WI38 (cell line): ENCODE measurements around the gene SPOCK3.

Source experiments
- H3K4me3 ChIP-seq: 2 replicates; pipeline ENCODE4 v1.5.1; 2011; ENCODE audit warnings: low read depth, mild to moderate bottlenecking, control low read depth, low read length
- CTCF ChIP-seq: IDR thresholded peaks from 2 replicates; pipeline ENCODE4 v1.5.1; 2012; ENCODE audit warnings: low read depth, mild to moderate bottlenecking, control low read depth, low read length

The SPOCK3 gene

GRCh38 chr4:167176723-167177367 lies 57.4 kb downstream of the SPOCK3 start:
- no peak overlapping the region for H3K4me3 ChIP-seq
- TF ChIP-seq CTCF: no peak

- no peak overlapping the region for H3K4me3 ChIP-seq
- no peak for TF ChIP-seq CTCF
Observed at GRCh38 chr4:167171928-167172327, 62.4 kb downstream of the SPOCK3 start.

GRCh38 chr4:167168611-167169010 lies 65.7 kb downstream of the SPOCK3 start:
- H3K4me3 ChIP-seq: no peak overlapping the region
- no peak for TF ChIP-seq CTCF

- no peak overlapping the region for H3K4me3 ChIP-seq
- no peak for TF ChIP-seq CTCF
Observed at GRCh38 chr4:167150587-167150986, 83.7 kb downstream of the SPOCK3 start.

GRCh38 chr4:167144605-167145004 lies 89.7 kb downstream of the SPOCK3 start:
- TF ChIP-seq CTCF: no peak
- no peak overlapping the region for H3K4me3 ChIP-seq

- no peak overlapping the region for H3K4me3 ChIP-seq
- TF ChIP-seq CTCF: no peak
Observed at GRCh38 chr4:167143018-167143417, 91.3 kb downstream of the SPOCK3 start.

GRCh38 chr4:167136270-167136669 lies 98.0 kb downstream of the SPOCK3 start:
- H3K4me3 ChIP-seq: no peak overlapping the region
- TF ChIP-seq CTCF: no peak
